Activated CD4-positive, alpha-beta memory T cell treated with anti-CD3 and anti-CD28 coated beads for 36 hours (primary cell): Measurements from ENCODE around the gene GTF2I. TPM values are rescaled to one million over a fixed set of nuclear protein-coding genes. Genes with fewer than 3 reads are reported as not detected.
"Not testable (repeated sequence)": the region's sequence is repeated elsewhere in the genome, so short reads cannot be mapped to it uniquely, and the experiment has no call there.

Experiments
- CTCF ChIA-PET: fragments of 350-600 bp; sonication (Branson Sonifier 250); formaldehyde crosslinking; loops from one replicate; lab custom pipeline; 2021; ENCODE audit warnings: antibody characterized with exemption, inconsistent platforms; lab: Charles Lee
- POLR2A ChIA-PET: fragments of 350-600 bp; sonication (Branson Sonifier 250); formaldehyde crosslinking; loops from one replicate; lab custom pipeline; 2021; ENCODE audit warnings: antibody characterized with exemption; lab: Charles Lee
- DNase-seq: peaks from one replicate; pipeline ENCODE4 v3.0.0-alpha.2; 2020
- H3K27ac Mint-ChIP-seq: one replicate; pipeline ENCODE4 v1.8.0; 2021; ENCODE audit warnings: mixed read lengths
- H3K27me3 Mint-ChIP-seq: one replicate; pipeline ENCODE4 v1.8.0; 2021; ENCODE audit warnings: mixed read lengths
- H3K36me3 Mint-ChIP-seq: one replicate; pipeline ENCODE4 v1.8.0; 2021; ENCODE audit warnings: mixed read lengths
- H3K4me1 Mint-ChIP-seq: one replicate; pipeline ENCODE4 v1.8.0; 2021; ENCODE audit warnings: low read depth, mixed read lengths
- H3K4me3 Mint-ChIP-seq: one replicate; pipeline ENCODE4 v1.8.0; 2021; ENCODE audit warnings: mild to moderate bottlenecking, mixed read lengths
- H3K9me3 Mint-ChIP-seq: one replicate; pipeline ENCODE4 v1.8.0; 2021; ENCODE audit warnings: mixed read lengths
- intact Hi-C: fragments of 100-400 bp; cut with micrococcal nuclease; formaldehyde crosslinking; loops from one replicate; pipeline ENCODE4 v1.15.1; 2023
- total RNA-seq, 2 experiments: library from RNA; stranded (reverse); gene quantifications; one replicate each; pipeline ENCODE4 v1.2.3, GENCODE V29; 2021

Gene GTF2I
- total RNA-seq, 2 experiments from 2014 or later: 113 to 116 TPM

DNA sequence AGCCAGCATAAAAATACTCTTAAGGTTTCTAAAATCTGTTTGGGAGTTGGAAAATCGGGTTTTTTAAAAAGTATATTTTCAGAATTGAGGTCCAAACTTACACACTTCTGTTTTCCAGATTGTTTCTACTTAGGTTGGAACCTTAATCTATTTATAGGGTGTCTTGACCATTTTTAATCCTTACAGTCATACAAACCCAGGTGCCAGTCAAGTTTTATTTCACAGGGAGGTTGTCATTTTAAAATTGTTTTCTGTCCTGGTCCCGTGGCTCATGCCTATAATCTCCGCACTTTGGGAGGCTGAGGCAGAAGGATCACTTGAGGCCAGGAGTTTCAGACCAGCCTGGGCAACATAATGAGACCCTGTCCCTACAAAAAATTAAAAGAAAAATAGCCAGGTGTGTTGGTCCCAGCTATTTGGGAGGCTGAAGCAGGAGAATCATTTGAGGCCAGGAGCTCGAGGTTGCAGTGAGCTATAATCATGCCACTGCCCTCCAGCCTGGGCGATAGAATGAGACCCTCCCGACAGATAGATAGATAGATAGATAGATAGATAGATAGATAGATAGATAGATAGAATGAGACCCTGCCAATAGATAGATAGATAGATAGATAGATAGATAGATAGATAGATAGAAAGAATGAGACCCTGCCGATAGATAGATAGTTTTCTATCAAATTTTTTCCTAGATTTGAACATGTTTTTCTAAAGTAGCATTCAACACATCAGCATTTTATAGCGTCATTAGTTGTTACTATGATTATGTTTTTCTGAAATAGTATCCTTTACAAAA, 69.0 kb downstream of the GTF2I start:
- H3K36me3 Mint-ChIP-seq: peaks cover 11% of the 10 kb centered on the region
- DNase-seq: no peak
- intact Hi-C loops: no loop called here
- H3K4me1 Mint-ChIP-seq: no peaks in the 10 kb centered on the region
- H3K27me3 Mint-ChIP-seq: no peaks in the 10 kb centered on the region
- no peaks in the 10 kb centered on the region for H3K9me3 Mint-ChIP-seq
- no peak overlapping the region for H3K4me3 Mint-ChIP-seq
- ChIA-PET POLR2A (no interaction called here), CTCF (interaction anchor here (0.6 kb wide), 1 partner anchor 23 kb away, joined by 3 read pairs; no protein-coding TSS in a partner anchor)
- H3K27ac Mint-ChIP-seq: no peak overlapping the region

DNA sequence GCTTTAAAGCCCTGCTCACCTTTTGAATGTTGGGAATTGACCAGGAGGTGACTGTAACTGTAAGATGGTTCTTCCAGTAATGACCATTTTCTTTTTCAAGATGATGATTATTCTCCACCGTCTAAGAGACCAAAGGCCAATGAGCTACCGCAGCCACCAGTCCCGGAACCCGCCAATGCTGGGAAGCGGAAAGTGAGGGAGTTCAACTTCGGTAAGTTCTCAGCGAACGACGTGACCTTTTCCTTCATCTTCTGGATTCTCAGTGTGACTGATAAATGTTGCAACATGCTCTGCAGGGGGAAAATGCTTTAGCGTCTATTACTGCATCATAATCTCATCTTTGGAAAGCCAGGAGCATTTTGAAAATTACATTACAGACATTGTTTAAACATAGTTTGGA, 71.2 kb downstream of the GTF2I start:
- POLR2A ChIA-PET, H3K27me3 Mint-ChIP-seq, H3K36me3 Mint-ChIP-seq, CTCF ChIA-PET, H3K9me3 Mint-ChIP-seq, H3K4me1 Mint-ChIP-seq, DNase-seq, H3K27ac Mint-ChIP-seq, H3K4me3 Mint-ChIP-seq, intact Hi-C loops: not testable (repeated sequence)

DNA sequence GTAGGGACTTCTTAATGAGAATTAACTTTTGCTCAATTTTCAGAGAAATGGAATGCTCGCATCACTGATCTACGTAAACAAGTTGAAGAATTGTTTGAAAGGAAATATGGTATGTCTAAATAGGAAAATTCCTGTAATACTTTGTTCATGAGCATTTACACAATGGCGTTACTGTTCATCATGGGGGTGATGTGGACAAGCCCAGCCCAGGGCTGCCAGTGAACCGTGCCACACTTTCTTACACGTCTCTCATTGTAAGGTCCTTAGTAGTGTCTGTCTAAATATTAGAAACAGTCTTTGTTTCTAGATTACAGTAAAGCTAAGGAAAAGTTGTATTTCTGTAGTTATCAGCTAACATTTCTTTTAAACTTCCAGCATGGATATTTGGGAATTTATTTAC, 72.7 kb downstream of the GTF2I start:
- intact Hi-C loops, H3K4me1 Mint-ChIP-seq, DNase-seq, H3K27ac Mint-ChIP-seq, H3K9me3 Mint-ChIP-seq, H3K36me3 Mint-ChIP-seq, H3K4me3 Mint-ChIP-seq, CTCF ChIA-PET, POLR2A ChIA-PET, H3K27me3 Mint-ChIP-seq: not testable (repeated sequence)

DNA sequence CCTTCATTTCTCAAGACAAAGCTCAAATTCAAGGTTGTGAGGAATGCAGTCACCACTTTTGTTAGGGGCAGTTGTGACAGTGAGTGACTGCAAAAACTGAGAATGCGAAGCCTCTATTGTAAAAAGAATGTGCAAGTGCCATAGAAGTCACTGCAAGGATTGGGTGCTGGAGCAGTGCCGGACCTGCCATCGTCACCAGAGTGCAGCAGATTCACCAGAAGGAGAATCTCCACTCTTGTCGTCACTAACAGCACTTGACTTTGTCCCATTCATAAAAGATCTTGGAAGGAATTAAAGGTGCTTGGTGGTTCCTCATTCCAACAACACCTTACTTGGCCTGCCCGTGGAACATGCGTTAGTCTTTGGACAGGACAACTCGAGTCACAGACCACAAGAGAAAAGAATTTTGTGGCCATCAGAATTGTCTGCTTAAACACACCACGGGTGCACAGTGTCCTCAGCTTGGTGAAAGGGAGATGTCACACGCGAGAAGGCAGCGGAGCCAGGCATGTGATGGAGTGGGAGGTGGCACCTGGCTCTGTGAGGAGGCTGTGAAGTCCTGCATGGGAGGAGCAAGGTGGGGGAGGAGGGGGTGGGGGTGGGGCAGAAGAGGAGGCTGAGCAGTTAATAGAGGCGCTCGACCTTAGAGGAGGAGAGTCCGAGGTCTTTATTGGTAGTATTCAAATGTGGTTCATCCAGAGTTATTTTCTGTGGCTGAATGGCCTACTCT, 82.6 kb downstream of the GTF2I start:
- H3K27ac Mint-ChIP-seq, H3K36me3 Mint-ChIP-seq, H3K9me3 Mint-ChIP-seq, H3K4me1 Mint-ChIP-seq, POLR2A ChIA-PET, H3K27me3 Mint-ChIP-seq, CTCF ChIA-PET, H3K4me3 Mint-ChIP-seq, intact Hi-C loops, DNase-seq: not testable (repeated sequence)

DNA sequence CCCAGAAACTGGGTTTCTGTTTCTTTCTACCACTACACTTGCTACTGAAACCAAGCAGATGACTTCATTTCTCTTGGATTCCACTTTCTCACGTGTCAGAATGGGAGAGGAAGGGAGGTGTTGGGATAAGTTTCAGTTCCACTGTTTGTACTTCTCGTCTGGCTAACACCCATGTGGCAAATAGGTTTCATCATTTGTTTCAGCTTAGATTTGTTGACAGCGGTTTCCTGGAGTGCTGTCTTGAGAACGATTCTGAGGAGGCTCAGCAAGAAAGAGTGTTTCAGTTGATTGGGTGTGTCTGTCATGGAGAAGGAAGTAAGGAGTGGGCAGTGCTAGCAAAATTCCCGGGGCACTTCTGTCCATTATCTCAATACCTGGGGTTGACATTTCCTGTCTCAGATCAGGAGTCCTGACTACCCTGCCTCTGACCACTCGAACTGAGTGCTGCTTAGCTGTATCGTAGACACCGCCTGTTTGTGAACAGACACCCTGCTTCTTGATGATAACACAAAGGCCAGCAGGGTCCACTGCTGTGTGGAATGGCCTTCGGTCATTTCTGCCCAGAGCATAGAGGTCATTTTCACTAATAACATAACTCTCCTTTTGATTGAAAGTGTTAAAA, 86.5 kb downstream of the GTF2I start:
- H3K27ac Mint-ChIP-seq, H3K27me3 Mint-ChIP-seq, H3K9me3 Mint-ChIP-seq, DNase-seq, H3K36me3 Mint-ChIP-seq, POLR2A ChIA-PET, H3K4me1 Mint-ChIP-seq, H3K4me3 Mint-ChIP-seq, CTCF ChIA-PET, intact Hi-C loops: not testable (repeated sequence)

DNA sequence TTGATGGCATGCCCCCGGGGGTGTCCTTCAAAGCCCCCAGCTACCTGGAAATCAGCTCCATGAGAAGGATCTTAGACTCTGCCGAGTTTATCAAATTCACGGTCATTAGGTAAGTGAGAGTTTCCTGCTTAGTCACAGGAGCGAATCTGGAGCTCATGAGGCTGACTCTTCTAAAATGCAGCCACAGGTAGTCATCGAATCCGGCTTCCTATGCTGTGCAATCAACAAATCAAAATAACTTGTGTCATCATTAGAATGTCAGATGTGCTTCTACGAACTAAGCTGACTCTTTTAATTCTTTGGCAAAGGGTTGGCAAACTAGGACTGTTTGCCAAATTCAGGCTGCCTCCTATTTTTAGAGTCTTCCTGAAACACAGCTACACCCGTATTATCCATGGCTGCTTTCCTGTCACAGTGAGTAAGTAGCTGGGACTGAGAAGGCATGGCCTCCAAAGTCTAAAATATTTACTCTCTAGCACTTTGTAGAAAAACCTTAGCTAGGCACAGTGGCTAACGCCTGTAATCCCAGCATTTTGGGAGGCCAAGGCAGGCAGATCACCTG, 96.5 kb downstream of the GTF2I start:
- H3K36me3 Mint-ChIP-seq, DNase-seq, POLR2A ChIA-PET, H3K4me3 Mint-ChIP-seq, H3K27ac Mint-ChIP-seq, H3K4me1 Mint-ChIP-seq, CTCF ChIA-PET, intact Hi-C loops, H3K27me3 Mint-ChIP-seq, H3K9me3 Mint-ChIP-seq: not testable (repeated sequence)

DNA sequence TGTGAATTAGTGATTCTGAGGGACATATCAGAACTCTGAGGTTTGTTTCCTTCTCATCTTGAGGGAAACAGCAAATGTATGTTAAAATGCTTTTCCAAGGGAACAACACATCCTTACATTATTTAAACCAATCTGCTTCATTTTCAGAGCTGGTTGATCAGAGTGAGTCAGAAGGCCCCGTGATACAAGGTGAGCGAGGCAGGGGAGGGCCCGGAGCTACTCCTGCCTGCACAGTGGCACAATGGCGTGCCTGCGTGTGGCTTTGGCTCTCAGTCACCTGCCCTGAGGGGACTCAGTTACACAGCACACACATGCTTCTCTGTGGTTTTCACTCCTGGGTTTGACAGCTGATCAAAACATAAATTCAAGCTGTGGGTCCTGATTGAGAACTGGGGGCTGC, 99.2 kb downstream of the GTF2I start:
- H3K4me3 Mint-ChIP-seq, H3K27me3 Mint-ChIP-seq, H3K9me3 Mint-ChIP-seq, DNase-seq, intact Hi-C loops, CTCF ChIA-PET, H3K27ac Mint-ChIP-seq, H3K36me3 Mint-ChIP-seq, H3K4me1 Mint-ChIP-seq, POLR2A ChIA-PET: not testable (repeated sequence)

DNA sequence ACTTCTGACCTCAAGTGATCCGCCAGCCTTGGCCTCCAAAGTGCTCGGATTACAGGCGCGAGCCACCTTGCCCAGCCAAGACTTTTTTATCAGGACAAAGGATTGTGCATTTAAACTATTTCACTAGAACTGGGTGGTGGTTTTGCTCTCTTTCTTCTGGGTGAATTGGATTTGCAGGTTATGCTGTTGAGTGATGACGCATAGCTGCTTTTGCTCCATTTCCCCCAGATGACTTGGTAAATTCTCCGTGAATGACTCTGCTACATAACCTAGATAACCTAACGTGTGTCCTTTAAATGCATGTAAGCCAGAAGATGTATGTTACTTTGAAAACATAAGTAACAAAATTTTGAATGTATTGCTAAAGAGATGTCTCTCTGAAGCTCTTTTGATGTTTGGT, 100.8 kb downstream of the GTF2I start:
- H3K4me3 Mint-ChIP-seq, H3K27ac Mint-ChIP-seq, H3K9me3 Mint-ChIP-seq, intact Hi-C loops, POLR2A ChIA-PET, H3K4me1 Mint-ChIP-seq, H3K27me3 Mint-ChIP-seq, DNase-seq, CTCF ChIA-PET, H3K36me3 Mint-ChIP-seq: not testable (repeated sequence)

DNA sequence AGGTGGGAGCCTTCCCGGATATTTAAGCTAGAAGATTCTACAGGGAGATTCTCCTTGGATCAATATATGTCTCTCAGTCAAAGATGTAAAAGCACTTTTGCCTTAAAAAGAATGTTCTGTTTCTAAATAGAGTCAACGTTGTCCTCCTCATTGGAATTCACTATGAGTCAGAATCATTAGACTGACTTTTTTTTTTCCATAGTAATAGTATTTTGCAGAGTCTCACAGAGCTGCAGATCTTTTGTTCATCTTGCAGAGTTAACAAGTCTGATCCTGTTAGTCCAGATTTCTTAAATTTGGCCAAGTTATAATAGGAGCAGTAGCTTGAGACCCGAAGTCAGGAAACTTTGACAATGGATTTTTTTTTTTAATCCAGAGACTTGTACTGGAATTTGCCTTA, 101.5 kb downstream of the GTF2I start:
- H3K36me3 Mint-ChIP-seq, H3K27ac Mint-ChIP-seq, intact Hi-C loops, H3K9me3 Mint-ChIP-seq, POLR2A ChIA-PET, H3K4me3 Mint-ChIP-seq, H3K27me3 Mint-ChIP-seq, CTCF ChIA-PET, DNase-seq, H3K4me1 Mint-ChIP-seq: not testable (repeated sequence)

DNA sequence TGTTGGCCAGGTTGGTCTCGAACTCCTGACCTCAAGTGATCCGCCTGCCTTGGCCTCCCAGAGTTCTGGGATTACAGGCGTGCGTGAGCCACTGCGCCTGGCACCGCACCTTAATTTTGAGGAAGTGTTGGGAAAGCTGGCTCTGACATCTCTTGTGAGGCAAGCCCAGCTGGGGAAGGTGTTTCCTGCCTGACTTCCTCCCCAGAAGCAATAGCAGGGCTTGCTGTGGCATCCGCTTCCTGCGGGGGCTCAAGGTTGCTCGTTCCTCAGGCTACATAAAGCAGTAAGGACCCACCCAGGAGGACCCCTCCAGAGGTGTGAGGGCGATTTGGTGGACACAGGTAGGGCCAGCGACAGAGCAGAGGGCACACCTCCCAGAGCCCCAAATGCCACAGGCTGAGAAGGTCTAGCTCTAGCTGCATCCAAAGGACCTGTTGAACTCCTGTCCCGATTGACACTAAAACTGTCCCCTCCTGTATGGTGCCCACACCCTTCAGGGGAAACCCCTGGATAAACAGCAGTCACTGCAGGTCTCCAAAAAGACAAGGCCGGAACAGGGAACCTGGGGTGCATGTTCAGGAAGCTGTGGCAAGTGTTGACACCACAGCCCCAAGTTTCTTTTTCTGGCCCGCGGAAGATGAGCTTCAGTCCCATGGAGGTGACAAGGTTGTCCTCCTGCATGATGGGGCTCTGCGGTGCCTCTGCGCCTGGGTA, 107.8 kb downstream of the GTF2I start:
- H3K4me1 Mint-ChIP-seq, intact Hi-C loops, CTCF ChIA-PET, H3K4me3 Mint-ChIP-seq, DNase-seq, H3K27ac Mint-ChIP-seq, H3K27me3 Mint-ChIP-seq, H3K36me3 Mint-ChIP-seq, POLR2A ChIA-PET, H3K9me3 Mint-ChIP-seq: not testable (repeated sequence)

DNA sequence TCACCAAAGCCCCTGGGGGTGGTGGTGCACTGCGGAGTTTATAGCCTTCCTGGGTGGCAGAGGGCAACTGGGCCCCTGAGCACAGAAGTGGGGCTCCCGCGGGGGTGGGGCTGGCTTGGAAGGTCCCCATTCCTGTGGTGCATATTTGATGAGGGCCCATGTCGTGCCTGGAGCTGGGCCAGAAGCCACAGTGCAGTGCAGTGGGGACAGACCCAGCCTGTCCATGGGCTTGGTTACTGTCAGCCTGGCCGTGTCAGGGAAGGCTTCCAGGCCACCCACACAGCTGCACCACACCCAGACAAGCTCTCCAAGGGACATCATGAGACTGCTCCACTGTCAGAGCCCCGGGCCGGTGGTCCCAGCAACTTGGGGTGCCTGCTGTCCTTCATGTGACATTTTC, 109.0 kb downstream of the GTF2I start:
- H3K27ac Mint-ChIP-seq, H3K4me1 Mint-ChIP-seq, CTCF ChIA-PET, intact Hi-C loops, H3K36me3 Mint-ChIP-seq, H3K9me3 Mint-ChIP-seq, DNase-seq, POLR2A ChIA-PET, H3K27me3 Mint-ChIP-seq, H3K4me3 Mint-ChIP-seq: not testable (repeated sequence)

DNA sequence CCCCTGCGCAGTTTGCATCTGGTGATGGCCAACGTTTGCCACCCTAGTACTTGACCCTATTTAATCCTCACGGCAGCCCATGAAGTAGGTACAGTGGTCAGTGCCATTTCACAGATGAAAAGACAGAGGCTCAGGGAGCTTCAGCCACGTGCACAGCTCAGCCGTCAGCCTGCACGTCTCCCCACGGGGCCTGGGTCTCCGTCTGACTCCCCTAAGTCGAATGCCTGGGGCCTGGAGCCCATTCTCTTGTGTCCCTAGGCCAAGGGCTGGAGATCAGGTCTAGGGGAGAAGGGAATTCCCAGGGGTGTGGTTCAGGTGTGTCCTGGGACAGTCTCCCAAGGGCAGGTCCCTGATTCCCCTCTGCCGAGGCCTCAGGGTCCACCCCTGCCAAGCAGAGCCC, 109.5 kb downstream of the GTF2I start:
- H3K9me3 Mint-ChIP-seq, H3K4me3 Mint-ChIP-seq, POLR2A ChIA-PET, H3K27me3 Mint-ChIP-seq, H3K36me3 Mint-ChIP-seq, DNase-seq, H3K4me1 Mint-ChIP-seq, H3K27ac Mint-ChIP-seq, CTCF ChIA-PET, intact Hi-C loops: not testable (repeated sequence)
